Measurements from ENCODE around the gene FXYD3. TPM values are rescaled to one million over a fixed set of nuclear protein-coding genes. Genes with fewer than 3 reads are reported as not detected.

FXYD3 gene
- total RNA-seq, 4 donors from 2014 or later: 391 to 630 (median 546) TPM

- intact Hi-C loops (cut with DNase I; ENCODE audit: low total_unique reads): no loop called here
- TF ChIP-seq, protein P1, sequence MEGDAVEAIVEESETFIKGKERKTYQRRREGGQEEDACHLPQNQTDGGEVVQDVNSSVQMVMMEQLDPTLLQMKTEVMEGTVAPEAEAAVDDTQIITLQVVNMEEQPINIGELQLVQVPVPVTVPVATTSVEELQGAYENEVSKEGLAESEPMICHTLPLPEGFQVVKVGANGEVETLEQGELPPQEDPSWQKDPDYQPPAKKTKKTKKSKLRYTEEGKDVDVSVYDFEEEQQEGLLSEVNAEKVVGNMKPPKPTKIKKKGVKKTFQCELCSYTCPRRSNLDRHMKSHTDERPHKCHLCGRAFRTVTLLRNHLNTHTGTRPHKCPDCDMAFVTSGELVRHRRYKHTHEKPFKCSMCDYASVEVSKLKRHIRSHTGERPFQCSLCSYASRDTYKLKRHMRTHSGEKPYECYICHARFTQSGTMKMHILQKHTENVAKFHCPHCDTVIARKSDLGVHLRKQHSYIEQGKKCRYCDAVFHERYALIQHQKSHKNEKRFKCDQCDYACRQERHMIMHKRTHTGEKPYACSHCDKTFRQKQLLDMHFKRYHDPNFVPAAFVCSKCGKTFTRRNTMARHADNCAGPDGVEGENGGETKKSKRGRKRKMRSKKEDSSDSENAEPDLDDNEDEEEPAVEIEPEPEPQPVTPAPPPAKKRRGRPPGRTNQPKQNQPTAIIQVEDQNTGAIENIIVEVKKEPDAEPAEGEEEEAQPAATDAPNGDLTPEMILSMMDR (IDR thresholded peaks at IDR 0.05): no peak
- TF ChIP-seq POLR2A (IDR thresholded peaks at IDR 0.05): no peak
- no peak for DNase-seq (ENCODE audit: low spot score in 2 of 2)
- no peak overlapping the region for H3K4me3 ChIP-seq (ENCODE audit: low read depth, poor library complexity, severe bottlenecking)
- WGBS, 2 donors: 80 to 84% methylated on average over 6 of the region's 6 CpGs
Measured at GRCh38 chr19:35081201-35081600, 34.4 kb upstream of the FXYD3 start.

DNA sequence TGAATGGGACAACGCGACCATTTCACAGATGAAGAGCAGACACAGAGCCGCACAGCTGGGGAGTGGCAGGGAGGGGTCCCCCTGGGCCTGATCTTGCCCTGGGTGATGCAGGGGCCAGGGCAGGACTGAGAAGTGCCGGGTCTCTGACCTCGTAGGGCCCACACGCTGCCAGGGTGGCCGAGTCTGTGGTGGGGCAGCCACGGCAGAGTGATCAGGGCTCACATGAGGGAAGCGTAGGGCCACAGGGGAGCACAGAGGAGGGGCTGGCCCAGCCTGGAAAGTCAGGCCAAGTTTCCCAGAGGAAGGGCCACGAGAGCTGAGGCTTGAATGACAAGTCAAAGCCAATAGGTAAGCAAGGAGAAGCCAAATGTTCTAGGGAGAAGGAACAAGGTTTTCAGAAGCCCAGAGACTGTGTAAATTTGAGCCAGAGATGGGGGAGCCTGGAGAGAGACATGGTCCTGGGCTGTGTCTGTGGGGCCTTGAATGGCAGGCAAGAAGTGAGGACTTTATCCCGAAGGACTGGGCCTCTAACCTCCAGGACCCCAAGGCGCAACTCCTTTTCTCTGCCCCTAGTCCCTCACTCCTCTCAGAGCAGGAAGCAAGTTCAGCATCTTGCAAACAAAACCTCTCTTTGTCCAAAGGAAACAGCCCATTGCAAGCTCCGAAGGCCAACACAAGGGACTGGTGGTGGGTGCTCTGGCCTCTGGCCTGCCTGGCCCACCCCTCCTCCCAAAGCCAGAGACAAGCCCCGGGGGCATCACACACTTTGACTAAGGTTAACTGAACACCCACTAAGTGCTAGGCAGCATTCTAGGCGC is 31.7 kb upstream of the FXYD3 start:
- 81 to 83% methylated on average over 15 of the region's 15 CpGs for WGBS, 2 donors
- intact Hi-C loops (cut with DNase I; ENCODE audit: low total_unique reads): no loop called here
- TF ChIP-seq POLR2A (IDR thresholded peaks at IDR 0.05): no peak
- TF ChIP-seq, protein P1 (IDR thresholded peaks at IDR 0.05): no peak

GRCh38 chr19:35084509-35084762 is 31.2 kb upstream of the FXYD3 start:
- intact Hi-C loops (cut with DNase I; ENCODE audit: low total_unique reads): no loop called here
- 83 to 91% methylated on average over 3 of the region's 3 CpGs for WGBS, 2 donors
- TF ChIP-seq POLR2A (IDR thresholded peaks at IDR 0.05): no peak
- TF ChIP-seq, protein P1 (IDR thresholded peaks at IDR 0.05): no peak
- H3K4me3 ChIP-seq (ENCODE audit: low read depth, poor library complexity, severe bottlenecking): no peak overlapping the region
- no peak for DNase-seq (ENCODE audit: low spot score in 2 of 2)

More for the DNA sequence above, 31.7 kb upstream of the FXYD3 start:
- DNase-seq (ENCODE audit: low spot score in 2 of 2): no peak
- H3K4me3 ChIP-seq (ENCODE audit: low read depth, poor library complexity, severe bottlenecking): no peak overlapping the region

GRCh38 chr19:35085947-35086346 is 29.7 kb upstream of the FXYD3 start:
- intact Hi-C loops (cut with DNase I; ENCODE audit: low total_unique reads): no loop called here
- H3K4me3 ChIP-seq (ENCODE audit: low read depth, poor library complexity, severe bottlenecking): no peak overlapping the region
- no peak for TF ChIP-seq POLR2A (IDR thresholded peaks at IDR 0.05)
- TF ChIP-seq, protein P1 (IDR thresholded peaks at IDR 0.05): no peak
- 70 to 77% methylated on average over 6 of the region's 6 CpGs for WGBS, 2 donors
- DNase-seq (ENCODE audit: low spot score in 2 of 2): no peak

DNA sequence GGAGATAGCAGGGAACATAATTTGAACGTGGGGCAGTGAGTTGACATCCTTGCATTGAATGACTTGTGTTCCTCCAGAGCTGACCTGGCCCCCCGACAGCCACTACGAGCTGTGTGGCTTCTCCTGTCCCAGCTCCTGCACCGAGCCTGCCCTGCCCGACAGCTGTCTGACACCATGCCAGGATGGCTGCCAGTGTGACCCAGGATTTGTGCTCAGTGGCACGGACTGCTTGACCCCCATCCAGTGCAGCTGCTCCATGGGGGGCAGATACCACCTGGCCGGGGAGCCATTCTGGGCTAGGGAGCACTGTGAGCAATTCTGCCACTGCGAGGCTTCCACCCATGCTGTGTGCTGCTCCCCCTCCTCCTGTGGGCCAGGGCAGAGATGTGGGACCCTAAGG is 29.2 kb upstream of the FXYD3 start:
- TF ChIP-seq POLR2A (IDR thresholded peaks at IDR 0.05): no peak
- TF ChIP-seq, protein P1 (IDR thresholded peaks at IDR 0.05): no peak
- 72 to 74% methylated on average over 6 to 8 of the region's 8 CpGs for WGBS, 2 donors
- no peak overlapping the region for H3K4me3 ChIP-seq (ENCODE audit: low read depth, poor library complexity, severe bottlenecking)
- DNase-seq (ENCODE audit: low spot score in 2 of 2): no peak
- intact Hi-C loops (cut with DNase I; ENCODE audit: low total_unique reads): no loop called here

- no peak for TF ChIP-seq POLR2A (IDR thresholded peaks at IDR 0.05)
- TF ChIP-seq, protein P1 (IDR thresholded peaks at IDR 0.05): no peak
- intact Hi-C loops (cut with DNase I; ENCODE audit: low total_unique reads): no loop called here
- H3K4me3 ChIP-seq (ENCODE audit: low read depth, poor library complexity, severe bottlenecking): no peak overlapping the region
- no peak for DNase-seq (ENCODE audit: low spot score in 2 of 2)
Measured at GRCh38 chr19:35087393-35087792, 28.2 kb upstream of the FXYD3 start.
